Measurements from ENCODE around the gene TSHR.

GRCh38 chr14:81009346-81009745, 53.9 kb downstream of the TSHR start:
- TF ChIP-seq POLR2A (IDR thresholded peaks at IDR 0.05) (no peak), CTCF (IDR thresholded peaks at IDR 0.05) (no peak)
